GM19238 (cell line): ENCODE data around the gene CYTIP.
"Not testable (repeated sequence)": the region's sequence is repeated elsewhere in the genome, so short reads cannot be mapped to it uniquely, and the experiment has no call there.

Source experiments
- DNase-seq: peaks from one replicate; pipeline ENCODE4 v3.0.0; 2011; ENCODE audit warnings: low spot score; ENCODE audit not compliant: insufficient read length

Gene CYTIP

GRCh38 chr2:157426477-157426994 is 17.4 kb downstream of the CYTIP start:
- DNase-seq, result no peak

- DNase-seq, result no peak
These were observed 19.5 kb downstream of the CYTIP start for GRCh38 chr2:157424374-157424773.

GRCh38 chr2:157421964-157422363 is 21.9 kb downstream of the CYTIP start:
- DNase-seq, result no peak

GRCh38 chr2:157421331-157421944 is 22.5 kb downstream of the CYTIP start:
- no peak for DNase-seq

GRCh38 chr2:157420771-157421323 is 23.0 kb downstream of the CYTIP start:
- no peak for DNase-seq

GRCh38 chr2:157419031-157419575 is 24.8 kb downstream of the CYTIP start:
- no peak for DNase-seq

- no peak for DNase-seq
These were observed 25.6 kb downstream of the CYTIP start for GRCh38 chr2:157418239-157418641.

- no peak for DNase-seq
These were observed 28.2 kb downstream of the CYTIP start for GRCh38 chr2:157415591-157416101.

GRCh38 chr2:157414050-157414449 is 29.8 kb downstream of the CYTIP start:
- no peak for DNase-seq

- DNase-seq, result peak; percentile 5
These were observed 30.4 kb downstream of the CYTIP start for GRCh38 chr2:157413326-157414035.

GRCh38 chr2:157411624-157412336 is 32.1 kb downstream of the CYTIP start:
- DNase-seq, result no peak

GRCh38 chr2:157405398-157405797 is 38.5 kb downstream of the CYTIP start:
- not testable (repeated sequence) for DNase-seq

GRCh38 chr2:157404363-157404762 is 39.5 kb downstream of the CYTIP start:
- DNase-seq, result peak; percentile 46

- not testable (repeated sequence) for DNase-seq
These were observed 40.9 kb downstream of the CYTIP start for GRCh38 chr2:157402801-157403485.

- no peak for DNase-seq
These were observed 48.1 kb downstream of the CYTIP start for GRCh38 chr2:157395811-157396210.

- no peak for DNase-seq
These were observed 49.0 kb downstream of the CYTIP start for GRCh38 chr2:157394928-157395327.

GRCh38 chr2:157393348-157393747 is 50.5 kb downstream of the CYTIP start:
- no peak for DNase-seq

- DNase-seq, result no peak
These were observed 55.1 kb downstream of the CYTIP start for GRCh38 chr2:157388827-157389226.

- no peak for DNase-seq
These were observed 57.1 kb downstream of the CYTIP start for GRCh38 chr2:157386747-157387146.

- DNase-seq, result no peak
These were observed 57.6 kb downstream of the CYTIP start for GRCh38 chr2:157386247-157386646.

- no peak for DNase-seq
These were observed 66.0 kb downstream of the CYTIP start for GRCh38 chr2:157377861-157378260.
